Stimulated activated CD4-positive, alpha-beta T cell treated with anti-CD3 and anti-CD28 coated beads, Interleukin-4, amount 100 ng/mL, for 1 hour (primary cell): Measurements from ENCODE around the gene SLC35A5.
"Not testable (repeated sequence)": the region's sequence is repeated elsewhere in the genome, so short reads cannot be mapped to it uniquely, and the experiment has no call there.

Source experiments
- DNase-seq: peaks from one replicate; pipeline ENCODE4 v3.0.0-alpha.2; 2020

The SLC35A5 gene, protein sequence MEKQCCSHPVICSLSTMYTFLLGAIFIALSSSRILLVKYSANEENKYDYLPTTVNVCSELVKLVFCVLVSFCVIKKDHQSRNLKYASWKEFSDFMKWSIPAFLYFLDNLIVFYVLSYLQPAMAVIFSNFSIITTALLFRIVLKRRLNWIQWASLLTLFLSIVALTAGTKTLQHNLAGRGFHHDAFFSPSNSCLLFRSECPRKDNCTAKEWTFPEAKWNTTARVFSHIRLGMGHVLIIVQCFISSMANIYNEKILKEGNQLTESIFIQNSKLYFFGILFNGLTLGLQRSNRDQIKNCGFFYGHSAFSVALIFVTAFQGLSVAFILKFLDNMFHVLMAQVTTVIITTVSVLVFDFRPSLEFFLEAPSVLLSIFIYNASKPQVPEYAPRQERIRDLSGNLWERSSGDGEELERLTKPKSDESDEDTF

DNA sequence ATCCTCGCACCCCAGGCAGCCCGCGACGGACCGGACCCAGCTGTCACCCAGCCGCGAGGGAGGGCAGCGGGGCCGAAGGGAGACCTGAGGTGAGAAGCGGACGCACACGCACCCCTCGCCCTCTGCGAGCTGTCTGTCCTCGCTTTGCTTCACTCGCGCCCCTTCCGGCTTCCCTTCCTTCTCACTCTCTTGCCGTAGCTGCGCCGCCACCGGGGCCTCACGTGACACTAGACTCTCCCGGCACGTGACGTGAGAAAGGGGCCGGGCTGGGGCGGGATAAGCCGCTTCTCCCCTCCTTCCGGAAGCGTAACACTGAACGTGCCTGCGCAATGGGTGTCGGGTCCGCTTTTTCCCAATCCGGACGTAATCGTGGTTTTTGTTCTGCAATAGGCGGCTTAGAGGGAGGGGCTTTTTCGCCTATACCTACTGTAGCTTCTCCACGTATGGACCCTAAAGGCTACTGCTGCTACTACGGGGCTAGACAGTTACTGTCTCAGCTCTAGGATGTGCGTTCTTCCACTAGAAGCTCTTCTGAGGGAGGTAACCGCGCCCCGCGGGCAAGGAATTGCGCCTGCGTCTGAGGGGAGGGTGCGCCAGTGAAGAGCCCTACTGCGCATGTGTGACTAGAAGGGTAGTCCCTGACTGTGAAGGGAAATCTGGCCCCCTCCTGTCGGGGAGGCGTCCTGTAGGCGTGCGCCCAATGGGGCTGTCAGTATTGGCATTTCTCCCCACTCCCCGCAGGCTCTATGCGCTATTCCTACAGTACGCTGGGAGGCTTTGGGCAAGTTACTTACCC lies at the start of gene SLC35A5, which contains the start of gene ATG3:
Gene SLC35A5 (plus strand): TSS at position 312 of the 796 bp plus-strand sequence. CDS start 1,359 bp downstream, outside the sequence.
Gene ATG3 (minus strand): TSS at position 229 of the 796 bp plus-strand sequence. CDS start 434 bp downstream, outside the sequence.
- peak; percentile 98 for DNase-seq

DNA sequence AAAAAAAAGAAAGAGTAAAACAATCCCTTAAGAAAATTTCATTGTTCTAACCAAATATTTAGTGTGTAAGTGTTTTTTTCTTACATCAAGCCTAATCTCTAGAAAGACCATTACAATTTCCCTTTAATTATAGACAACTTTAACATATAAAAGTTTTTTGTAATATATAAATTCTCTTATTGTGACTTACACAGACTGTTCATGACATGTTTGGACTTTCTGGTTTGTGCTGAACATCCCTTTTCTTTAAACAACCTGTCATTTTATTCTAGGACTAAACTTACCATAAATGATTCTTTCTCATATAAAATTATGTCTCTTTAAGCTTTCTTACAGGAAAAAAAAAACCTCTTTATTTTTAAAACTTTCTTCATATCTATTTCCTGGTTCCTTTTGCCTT lies 49.5 kb upstream of the SLC35A5 start:
- no peak for DNase-seq

DNA sequence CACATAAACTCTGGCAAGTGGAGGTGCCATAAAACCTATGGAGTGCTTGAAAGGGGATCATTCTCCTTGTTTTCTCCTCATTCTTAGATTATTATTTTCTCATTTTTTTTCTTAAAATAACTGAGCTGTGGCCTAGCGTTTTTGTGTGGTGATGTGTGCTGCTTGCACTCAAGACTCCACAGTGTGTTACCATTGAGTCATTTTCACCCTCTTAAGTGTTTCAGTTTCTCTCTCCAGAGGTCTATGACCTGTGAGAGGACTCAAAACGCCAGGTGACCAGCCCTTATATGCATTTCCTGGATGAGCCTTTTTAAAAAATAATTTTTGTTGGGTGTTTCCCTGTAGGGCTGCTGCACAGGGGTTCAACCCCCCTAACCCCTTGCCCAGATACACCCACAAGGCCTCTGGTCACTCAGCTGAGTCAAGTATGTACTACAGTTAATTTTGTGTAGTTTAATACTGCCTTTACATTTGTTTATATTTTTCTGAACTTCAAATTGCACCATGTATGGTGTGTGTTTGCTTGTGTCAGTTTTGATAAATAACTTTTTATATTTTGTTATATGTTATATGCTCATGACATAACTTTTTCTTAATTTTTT lies 47.2 kb upstream of the SLC35A5 start:
- DNase-seq, result no peak

DNA sequence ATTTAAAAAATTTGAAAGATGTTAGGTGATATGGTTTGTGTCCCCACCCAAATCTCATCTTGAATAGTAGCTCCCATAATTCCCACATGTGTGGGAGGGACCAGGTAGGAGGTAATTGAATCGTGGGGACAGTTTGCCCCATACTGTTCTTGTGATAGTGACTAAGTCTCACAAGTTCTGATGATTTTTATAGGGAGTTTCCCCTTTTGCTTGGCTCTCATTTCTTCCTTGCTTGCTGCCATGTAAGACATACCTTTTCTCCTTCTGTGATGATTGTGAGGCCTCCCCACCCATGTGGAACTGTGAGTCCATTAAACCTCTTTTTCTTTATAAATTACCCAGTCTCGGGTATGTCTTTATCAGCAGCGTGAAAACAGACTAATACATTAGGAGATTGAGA lies 42.9 kb upstream of the SLC35A5 start:
- DNase-seq, result not testable (repeated sequence)

DNA sequence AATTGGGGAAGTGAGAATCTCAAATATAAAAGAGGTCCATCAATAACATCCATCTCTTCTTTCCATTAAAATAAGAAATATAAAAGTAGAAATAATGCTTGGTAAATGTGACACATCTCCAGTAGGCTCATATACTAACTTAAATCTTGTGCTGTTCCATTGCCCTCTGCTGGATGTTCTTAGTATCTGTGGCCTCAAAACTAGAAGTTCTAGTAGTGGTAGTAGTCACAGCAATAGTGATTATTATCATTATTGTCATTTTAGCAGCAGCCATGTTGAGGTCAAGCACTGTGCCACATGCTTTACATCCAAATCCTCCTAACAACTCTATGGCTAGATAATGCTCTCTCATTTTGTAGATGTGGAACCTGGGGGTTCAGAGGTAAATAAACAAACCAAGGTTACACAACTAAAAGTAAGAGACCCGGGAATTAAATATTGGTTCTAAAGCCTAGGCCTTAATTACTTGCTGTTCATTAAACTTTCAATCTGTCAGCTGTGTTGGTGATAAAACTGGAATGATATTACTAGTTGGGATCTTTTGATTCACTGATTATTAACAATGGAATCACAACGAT lies 42.3 kb upstream of the SLC35A5 start:
- DNase-seq, result no peak

DNA sequence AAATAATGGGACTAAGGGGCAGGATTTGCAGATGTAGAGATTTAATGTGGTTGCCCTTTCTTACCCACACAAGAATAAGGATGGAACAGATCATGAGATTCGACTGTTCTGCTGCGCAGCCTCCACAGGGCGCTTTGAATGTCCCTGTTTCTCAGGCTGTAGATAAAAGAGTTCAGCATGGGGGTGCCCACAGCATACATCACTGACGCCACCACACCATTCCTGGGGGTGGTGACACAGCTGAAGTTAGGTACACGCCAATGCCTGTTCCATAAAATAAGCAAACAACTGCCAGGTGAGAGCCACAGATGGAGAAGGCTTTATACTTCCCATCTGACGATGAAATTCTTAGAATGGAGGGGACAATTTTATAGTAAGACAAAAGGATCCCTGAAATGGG lies 37.7 kb upstream of the SLC35A5 start:
- DNase-seq, result not testable (repeated sequence)

DNA sequence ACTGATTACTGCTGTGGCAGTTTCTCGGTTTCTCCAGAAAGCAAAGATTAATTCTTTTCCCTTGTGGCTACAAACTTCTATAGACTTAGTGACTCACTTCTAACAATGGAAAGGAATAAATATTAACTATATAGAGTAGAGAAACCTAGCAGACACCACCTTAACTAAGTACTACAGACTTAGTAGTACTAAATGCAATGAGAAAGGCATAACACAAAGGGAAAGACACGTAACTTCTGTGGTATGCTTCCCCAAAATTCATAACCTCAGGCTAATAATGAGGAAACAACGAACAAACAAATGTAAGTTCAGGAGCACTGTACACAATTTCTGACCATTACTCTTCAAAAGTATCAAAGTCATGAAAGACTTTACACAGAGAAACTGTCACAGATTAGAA lies 31.3 kb upstream of the SLC35A5 start:
- DNase-seq, result no peak

DNA sequence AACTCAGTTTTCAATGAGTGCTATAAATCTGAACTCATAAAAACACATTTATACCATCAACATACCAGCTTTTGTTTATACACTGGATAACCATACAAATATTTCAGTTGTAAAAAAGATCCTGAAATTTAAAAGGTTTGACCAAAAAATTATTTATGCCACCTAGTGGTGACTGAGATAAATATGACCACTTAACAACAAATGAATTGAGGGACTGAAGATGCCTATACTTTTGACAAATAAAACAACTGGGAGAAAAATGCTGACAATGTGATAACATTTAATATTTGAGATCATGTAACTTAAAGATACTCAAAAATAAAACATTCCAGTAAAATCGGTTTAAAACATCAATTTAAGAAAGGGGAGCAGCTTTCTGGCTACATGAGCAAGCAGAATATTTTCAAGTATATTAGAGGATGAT lies 30.5 kb upstream of the SLC35A5 start:
- no peak for DNase-seq

DNA sequence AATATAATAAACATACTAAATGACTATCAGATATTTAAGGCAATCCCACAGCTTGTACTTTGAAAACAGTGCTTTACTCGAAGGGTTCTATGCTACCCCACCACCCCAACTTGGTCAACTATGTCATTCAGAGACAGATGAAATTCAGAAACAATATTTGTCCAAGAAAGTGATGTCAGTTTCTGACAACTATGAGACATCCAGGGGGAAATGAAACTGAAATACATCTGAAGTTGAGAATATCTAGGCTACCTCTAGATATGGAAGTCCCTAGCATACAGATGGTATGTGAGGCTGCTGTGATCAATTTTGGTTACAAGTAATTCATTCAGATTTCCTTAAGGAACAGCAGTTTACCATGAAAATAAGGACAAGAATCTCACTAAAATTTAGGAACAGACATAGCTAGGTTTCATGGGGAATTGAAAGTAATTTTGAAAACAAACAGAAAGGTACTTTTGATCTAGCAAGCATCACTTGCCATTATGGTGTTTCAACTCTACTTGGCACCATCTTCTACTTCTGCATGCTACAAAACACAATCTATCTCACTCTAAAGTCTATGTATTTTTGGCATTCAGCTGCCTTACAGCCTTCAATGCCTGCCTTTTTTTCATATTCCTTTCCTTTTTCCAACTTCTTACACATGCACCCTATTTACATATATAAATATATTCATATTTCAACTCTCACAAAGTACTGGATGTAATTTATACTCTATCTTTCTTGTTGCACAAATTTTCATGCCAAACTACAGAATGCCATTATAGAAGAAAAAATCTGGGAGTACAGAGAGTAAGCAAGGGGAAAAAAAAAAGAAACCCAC lies 21.8 kb upstream of the SLC35A5 start:
- no peak for DNase-seq

DNA sequence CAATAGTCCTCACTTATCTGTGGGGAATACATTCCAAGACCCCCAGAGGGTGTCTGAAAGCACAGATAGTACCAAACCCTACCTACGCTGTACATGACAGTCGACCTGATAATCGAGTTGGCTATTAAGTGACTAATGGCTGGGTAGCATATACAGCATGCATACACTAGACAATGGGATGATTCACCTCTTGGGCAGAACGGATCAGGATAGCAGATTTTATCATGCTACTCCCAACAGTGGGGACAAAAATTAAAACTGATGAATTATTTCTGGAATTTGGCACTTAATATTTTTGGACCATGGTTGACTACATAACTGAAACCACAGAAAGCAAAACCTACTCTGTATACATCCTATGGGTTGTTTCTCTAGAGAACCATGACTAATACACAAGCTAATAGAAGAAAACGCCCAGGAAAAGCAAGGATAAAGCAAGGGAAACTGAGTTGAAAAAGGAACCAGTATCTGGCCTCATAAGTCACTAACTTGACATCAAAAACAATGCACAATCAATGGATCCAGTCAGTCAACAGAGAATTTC lies 15.6 kb upstream of the SLC35A5 start:
- DNase-seq, result no peak

DNA sequence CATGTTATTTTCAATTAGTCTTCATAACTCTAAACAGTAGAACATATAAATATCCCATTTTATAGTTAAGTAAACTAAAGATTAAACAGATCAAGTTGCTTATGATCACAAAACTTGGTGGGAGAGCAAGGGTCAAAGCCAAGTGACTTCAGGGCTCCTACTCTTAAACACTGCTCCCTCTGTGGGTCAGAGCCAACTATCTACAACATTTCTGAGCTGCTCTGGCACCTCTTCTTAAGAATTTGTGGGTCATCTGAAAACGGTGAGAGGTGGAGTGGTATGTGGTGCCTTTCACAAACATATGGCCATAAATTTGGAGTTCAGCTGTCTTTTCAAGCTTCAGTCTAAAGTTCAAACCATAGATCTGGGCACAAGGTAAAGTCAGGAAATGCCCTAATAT lies 11.0 kb upstream of the SLC35A5 start:
- DNase-seq, result no peak

DNA sequence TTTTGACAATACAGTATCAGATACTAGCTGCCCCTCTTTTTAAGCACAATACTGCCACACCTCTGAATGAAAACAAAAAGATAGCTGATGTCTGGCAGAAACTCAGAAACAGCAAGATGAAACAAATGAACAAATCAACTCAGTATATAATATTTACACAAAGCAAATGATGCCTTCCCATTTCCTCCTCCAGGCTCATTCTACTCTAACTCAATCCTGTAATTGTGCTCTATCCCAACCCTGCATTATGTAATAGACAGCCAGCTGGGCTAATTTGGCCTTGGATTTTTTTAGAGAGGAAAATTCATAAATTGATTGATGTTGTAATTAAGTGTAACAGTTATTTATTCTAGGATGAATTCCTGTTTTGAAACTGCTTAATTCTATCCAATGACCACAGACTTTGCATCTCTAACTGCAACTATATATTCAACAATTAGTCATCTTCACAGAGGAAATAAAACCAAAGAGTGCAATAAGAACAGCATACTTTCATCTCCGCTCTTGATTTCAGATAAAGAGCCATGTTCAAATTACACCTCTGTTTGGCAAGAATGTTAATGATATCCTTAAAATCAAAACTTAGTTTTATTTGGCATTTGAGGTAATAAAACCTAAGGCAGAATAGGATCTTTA lies 6.2 kb upstream of the SLC35A5 start:
- no peak for DNase-seq

DNA sequence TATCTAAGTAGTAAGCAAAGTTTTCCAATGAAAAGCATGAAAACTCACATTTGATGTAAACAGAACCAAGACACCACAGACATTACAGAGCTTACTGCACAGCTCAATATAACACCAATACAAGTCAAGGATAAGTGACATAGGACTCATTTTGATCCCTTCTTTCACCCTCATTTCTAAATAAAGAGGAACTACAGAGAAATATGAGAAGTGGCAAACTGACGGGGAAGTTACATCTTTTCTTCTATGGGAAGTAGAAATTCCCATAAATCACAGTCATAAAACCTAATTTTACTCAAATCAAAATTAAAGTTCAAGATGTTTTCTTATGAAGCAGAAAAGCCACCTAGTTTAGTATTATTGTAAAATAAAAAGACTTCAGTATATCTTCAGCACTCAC lies 3.9 kb upstream of the SLC35A5 start:
- DNase-seq, result no peak

DNA sequence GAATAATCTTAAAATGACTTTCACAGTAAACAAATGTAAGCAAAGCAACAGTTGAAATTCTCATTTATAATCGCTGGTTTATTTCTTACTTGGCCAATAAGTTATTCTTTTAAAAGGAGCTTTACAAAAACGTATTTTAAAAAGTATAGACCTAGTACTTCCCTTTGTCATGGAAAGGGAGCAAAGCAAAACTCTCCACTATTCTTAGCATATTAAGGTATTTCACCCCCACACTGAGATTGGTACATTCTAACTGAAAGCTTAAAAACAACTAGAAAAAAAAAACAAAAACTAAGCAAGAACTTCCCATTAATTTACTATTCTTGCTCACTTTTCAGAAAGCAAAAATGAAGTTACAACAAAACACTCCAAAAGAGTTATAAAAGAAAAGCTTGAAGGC lies 1.5 kb upstream of the SLC35A5 start:
- no peak for DNase-seq

DNA sequence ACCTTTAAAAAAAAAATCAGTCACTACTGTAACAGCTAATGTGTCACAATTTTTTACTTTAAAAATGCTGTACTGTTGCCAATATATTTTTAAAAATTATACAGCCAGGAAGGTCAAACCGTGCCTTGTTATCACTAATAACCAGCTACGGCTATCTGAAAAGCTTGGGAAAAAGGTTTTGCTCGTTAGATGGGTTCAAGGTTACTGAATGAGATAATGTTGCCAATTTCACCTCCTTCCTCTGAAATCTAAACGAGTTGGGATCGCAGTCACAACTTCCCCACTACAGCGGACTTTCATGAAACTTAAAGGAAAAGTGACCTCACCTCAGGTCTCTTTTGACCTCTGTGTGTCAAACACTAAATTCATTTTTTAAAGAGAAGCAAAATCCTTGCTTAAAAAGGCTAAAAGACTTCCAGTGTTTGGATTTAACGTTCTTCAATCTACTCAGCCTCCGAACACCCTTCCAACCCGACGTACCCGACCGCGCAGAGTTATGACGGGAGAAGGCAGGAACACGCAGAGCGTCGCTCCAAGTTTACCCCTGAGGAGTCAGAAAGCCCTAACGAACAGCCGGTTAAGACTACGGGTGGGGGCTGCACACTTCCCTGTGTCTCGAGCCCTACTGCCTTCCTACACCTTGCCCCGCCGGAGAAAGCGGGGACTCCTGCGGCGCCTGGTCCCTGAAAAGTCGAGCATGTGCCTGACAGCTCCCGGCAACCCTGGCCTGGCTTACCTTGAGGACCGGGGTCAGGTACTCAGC lies 943 bp upstream of the SLC35A5 start:
- DNase-seq, result peak; percentile 68

DNA sequence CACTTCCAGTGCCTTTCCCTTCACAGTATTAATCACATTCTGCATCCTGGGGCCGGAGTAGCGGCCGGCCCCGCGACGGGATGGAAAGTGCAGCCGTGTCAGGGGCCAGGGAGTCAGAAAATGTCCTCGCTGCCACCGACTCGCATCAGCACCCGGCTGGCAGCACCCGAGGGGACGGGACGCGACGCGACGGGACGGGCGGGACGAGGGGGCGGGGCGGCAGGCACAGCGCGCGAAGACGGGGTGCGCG lies 436 bp upstream of the SLC35A5 start:
- peak; percentile 80 for DNase-seq

DNA sequence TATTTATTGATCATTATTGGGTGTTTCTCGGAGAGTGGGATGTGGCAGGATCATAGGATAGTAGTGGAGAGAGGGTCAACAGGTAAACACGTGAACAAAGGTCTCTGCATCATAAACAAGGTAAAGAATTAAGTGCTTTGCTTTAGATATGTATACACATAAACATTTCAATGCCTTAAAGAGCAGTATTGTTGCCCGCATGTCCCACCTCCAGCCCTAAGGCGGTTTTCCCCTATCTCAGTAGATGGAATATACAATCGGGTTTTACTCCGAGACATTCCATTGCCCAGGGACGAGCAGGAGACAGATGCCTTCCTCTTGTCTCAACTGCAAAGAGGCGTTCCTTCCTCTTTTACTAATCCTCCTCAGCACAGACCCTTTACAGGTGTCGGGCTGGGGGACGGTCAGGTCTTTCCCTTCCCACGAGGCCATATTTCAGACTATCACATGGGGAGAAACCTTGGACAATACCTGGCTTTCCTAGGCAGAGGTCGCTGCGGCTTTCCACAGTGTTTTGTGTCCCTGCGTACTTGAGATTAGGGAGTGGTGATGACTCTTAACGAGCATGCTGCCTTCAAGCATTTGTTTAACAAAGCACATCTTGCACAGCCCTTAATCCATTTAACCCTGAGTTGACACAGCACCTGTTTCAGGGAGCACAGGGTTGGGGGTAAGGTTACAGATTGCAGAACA lies 2.5 kb downstream of the SLC35A5 start:
- DNase-seq, result not testable (repeated sequence)

DNA sequence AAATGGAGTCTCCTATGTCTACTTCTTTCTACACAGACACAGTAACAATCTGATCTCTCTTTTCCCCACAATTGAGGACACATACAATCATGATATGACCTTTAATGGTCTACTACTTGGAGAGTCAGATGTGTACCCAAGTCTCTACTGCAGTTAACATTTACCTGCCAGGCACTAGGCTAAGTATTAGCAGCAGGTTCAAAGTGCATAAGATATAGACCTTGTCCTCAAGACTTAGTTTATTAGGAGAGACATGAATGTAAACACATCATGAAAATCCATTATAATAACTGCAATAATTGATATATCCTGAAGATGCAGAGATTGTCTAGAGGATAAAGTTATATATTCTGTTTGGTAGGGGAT lies 3.1 kb downstream of the SLC35A5 start:
- no peak for DNase-seq

DNA sequence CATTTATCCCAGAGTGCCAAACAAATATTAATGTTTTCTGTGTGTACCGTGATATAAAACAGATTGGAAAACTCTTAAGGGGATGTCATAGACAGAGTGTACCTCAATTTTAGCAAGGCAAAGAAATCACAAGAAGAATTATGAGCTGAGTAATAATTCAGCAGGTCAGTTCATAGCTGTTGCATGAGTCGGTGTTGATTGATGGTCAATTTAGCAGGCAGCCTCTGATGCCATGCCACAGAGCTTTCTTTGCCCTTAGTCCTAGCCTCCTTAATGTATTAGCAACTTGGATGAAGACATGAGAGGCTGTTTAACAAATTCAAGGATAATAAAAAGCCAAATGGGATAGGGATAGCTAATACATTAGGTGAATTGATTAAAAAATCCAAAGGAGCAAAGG lies 6.8 kb downstream of the SLC35A5 start:
- DNase-seq, result no peak

DNA sequence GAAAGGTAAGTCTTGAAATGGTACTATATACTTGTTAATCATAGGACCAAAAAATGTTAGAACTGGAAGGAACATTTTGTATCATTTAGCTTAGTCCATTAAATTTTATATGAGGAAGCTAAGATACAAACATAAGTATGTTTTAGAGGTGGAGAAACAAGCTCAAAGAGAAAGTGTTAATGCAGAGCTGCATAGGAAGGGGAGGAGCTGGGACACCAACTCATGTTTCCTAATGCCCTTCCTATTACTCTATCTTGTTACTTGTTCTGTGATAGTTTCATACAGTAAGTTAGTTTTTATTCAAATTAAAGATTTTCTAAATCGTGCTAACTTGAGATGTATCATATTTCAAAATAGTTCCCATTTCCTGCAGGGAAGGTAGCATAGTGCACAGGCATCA lies 7.4 kb downstream of the SLC35A5 start:
- no peak for DNase-seq
